Gastroesophageal sphincter (tissue), 3 donors: Measurements from ENCODE around the gene AKIP1.

Experiments
- EP300 ChIP-seq: sonication (generic); formaldehyde crosslinking; IDR thresholded peaks from one replicate; pipeline ENCODE4 v1.6.1; 2017; ENCODE audit warnings: antibody characterized with exemption, mild to moderate bottlenecking
- POLR2AphosphoS5 ChIP-seq: sonication (generic); formaldehyde crosslinking; IDR thresholded peaks from one replicate; pipeline ENCODE4 v1.6.1; 2017; ENCODE audit warnings: antibody characterized with exemption
- TF ChIP-seq, protein P1 (sequence below), 4 experiments: fragments of 200-600 bp in 2 of 4; fragments of 450-650 bp in 2 of 4; sonication (generic) in 1 of 4; IDR thresholded peaks; one replicate each; pipeline ENCODE4 v1.5.1; 2017 to 2019; ENCODE audit warnings: antibody characterized with exemption in 4 of 4, mild to moderate bottlenecking in 2 of 4, moderate library complexity in 2 of 4

DNA sequence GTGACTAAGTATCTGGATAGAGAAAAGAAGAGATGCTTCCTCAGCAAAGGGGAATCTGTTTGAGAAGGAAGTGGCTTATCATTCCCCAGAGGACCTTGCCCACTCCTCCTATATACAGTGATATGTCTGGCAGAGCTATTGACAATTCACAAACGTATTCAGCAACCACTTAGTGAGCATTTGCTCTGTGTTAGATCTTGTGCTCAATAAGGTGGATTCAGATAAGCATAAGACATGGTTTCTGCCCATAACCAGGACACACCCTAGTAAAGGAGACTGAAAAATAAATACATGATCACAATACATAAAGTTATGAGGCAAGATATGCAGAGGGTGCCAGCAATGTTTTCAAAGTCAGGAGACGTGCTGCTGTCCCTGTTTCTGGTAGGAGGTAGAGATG is 51.9 kb downstream of the AKIP1 start:
- TF ChIP-seq, protein P1, sequence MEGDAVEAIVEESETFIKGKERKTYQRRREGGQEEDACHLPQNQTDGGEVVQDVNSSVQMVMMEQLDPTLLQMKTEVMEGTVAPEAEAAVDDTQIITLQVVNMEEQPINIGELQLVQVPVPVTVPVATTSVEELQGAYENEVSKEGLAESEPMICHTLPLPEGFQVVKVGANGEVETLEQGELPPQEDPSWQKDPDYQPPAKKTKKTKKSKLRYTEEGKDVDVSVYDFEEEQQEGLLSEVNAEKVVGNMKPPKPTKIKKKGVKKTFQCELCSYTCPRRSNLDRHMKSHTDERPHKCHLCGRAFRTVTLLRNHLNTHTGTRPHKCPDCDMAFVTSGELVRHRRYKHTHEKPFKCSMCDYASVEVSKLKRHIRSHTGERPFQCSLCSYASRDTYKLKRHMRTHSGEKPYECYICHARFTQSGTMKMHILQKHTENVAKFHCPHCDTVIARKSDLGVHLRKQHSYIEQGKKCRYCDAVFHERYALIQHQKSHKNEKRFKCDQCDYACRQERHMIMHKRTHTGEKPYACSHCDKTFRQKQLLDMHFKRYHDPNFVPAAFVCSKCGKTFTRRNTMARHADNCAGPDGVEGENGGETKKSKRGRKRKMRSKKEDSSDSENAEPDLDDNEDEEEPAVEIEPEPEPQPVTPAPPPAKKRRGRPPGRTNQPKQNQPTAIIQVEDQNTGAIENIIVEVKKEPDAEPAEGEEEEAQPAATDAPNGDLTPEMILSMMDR (IDR thresholded peaks at IDR 0.05): no peak
- TF ChIP-seq EP300: no peak
- TF ChIP-seq POLR2AphosphoS5: no peak
